Measurements from ENCODE around the gene VKORC1L1.

DNA sequence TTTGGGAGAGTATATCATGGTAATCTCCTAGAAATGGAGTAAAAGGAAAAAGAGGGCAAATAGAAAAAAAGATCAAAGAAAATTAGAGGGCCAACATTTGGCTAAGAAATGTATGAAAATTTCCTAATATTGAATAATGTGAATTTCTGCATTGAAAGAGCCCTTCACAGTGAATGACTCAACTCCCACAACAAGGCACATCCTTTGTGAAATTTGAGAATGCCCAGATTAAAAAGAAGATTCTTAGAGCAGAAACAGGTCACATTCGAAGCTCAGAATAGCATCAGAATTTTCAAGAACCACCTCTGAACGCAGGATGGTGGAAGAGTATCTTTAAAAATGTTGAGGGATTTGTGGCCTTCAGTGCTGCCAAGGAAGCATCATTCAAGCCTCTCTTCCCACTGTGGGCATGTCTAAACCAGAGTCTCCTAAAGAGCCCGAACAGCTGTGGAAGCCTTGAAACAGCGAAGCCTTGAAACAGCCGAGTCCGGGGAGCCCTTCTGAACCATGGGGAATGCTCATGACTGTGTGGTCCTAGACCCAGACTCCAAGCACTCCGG is 65.5 kb downstream of the VKORC1L1 start:
- TF ChIP-seq, protein P1, sequence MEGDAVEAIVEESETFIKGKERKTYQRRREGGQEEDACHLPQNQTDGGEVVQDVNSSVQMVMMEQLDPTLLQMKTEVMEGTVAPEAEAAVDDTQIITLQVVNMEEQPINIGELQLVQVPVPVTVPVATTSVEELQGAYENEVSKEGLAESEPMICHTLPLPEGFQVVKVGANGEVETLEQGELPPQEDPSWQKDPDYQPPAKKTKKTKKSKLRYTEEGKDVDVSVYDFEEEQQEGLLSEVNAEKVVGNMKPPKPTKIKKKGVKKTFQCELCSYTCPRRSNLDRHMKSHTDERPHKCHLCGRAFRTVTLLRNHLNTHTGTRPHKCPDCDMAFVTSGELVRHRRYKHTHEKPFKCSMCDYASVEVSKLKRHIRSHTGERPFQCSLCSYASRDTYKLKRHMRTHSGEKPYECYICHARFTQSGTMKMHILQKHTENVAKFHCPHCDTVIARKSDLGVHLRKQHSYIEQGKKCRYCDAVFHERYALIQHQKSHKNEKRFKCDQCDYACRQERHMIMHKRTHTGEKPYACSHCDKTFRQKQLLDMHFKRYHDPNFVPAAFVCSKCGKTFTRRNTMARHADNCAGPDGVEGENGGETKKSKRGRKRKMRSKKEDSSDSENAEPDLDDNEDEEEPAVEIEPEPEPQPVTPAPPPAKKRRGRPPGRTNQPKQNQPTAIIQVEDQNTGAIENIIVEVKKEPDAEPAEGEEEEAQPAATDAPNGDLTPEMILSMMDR (conservative IDR thresholded peaks at IDR 0.05; ENCODE audit: low read length), result no peak
- no peak for TF ChIP-seq EZH2phosphoT487 (IDR thresholded peaks at IDR 0.05; ENCODE audit: borderline replicate concordance)
